ENCODE data around the gene CYP3A7. TPM values are rescaled to one million over a fixed set of nuclear protein-coding genes. Genes with fewer than 3 reads are reported as not detected.
A peak's percentile ranks its signal among the peaks of the same experiment; 100 is the strongest.

The CYP3A7 gene
- total and polyA plus RNA-seq, 2 of the 13 experiments (the other 11 are each of a cell fraction or from before 2014, with no cell fraction given): 5.8 to 6.4 TPM

- TF ChIP-seq ZBTB40 (IDR thresholded peaks at IDR 0.05) (no peak), ZBTB40 (CRISPR knock-in tag; IDR thresholded peaks at IDR 0.05) (peak; percentile 90), TRIM22 (IDR thresholded peaks at IDR 0.05) (no peak), FOXK1 (CRISPR knock-in tag; IDR thresholded peaks at IDR 0.05; ENCODE audit: borderline replicate concordance, low read depth) (peak; percentile 90), HNRNPK (IDR thresholded peaks at IDR 0.05; ENCODE audit: low read depth, low read length, poor library complexity, severe bottlenecking) (no peak), ZNF547 (CRISPR knock-in tag; IDR thresholded peaks at IDR 0.05) (no peak; the same call in 1 of the 2 replicates), SRY (CRISPR knock-in tag; IDR thresholded peaks at IDR 0.05) (peak; percentile 74), MEIS2 (CRISPR knock-in tag; IDR thresholded peaks at IDR 0.05) (peak; percentile 38; the same call in 1 of the 2 replicates), TEAD3 (CRISPR knock-in tag; optimal IDR thresholded peaks at IDR 0.05; ENCODE audit: borderline replicate concordance) (peak; percentile 90), ZBTB46 (CRISPR knock-in tag; IDR thresholded peaks at IDR 0.05; ENCODE audit: borderline replicate concordance) (no peak)
Measured at GRCh38 chr7:99693427-99694200, 41.4 kb downstream of the CYP3A7 start (continued).
